IMR-90 (cell line): ENCODE measurements around the gene MEST. TPM values are rescaled to one million over a fixed set of nuclear protein-coding genes. Genes with fewer than 3 reads are reported as not detected.

Source experiments
- ATAC-seq: fragments of 200-7000 bp; cut with Tn5 transposase; 2 replicates; pipeline ENCODE4 v1.9.1; 2020; ENCODE audit warnings: low read depth, mild to moderate bottlenecking, moderate library complexity
- BruUV-seq: library from RNA; stranded (reverse); fragments of 400-500 nt; replicated peaks from 2 replicates; lab custom pipeline; 2021; lab: Mats Ljungman, UMichigan
- CTCF ChIA-PET: fragments of 300-600 bp; formaldehyde crosslinking; extraction: SDS; loops from one replicate; lab custom pipeline; 2021; ENCODE audit warnings: antibody characterized with exemption; lab: Yijun Ruan, JAX
- POLR2A ChIA-PET: fragments of 300-600 bp; sonication (Branson Sonifier 250); formaldehyde crosslinking; loops from one replicate; lab custom pipeline; 2022; ENCODE audit warnings: antibody characterized with exemption; ENCODE audit not compliant: unreplicated experiment; lab: Charles Lee
- DNase-seq: peaks from one replicate; pipeline ENCODE4 v3.0.0; 2013
- H2AFZ ChIP-seq: replicated peaks from 2 replicates; pipeline ENCODE3; 2013; ENCODE audit warnings: low read length, mild to moderate bottlenecking; ENCODE audit not compliant: poor library complexity
- H2AK5ac ChIP-seq: 2 replicates; pipeline ENCODE4 v1.6.1; 2013; ENCODE audit warnings: low read depth, low read length, inconsistent platforms
- H2AK9ac ChIP-seq: replicated peaks from 2 replicates; pipeline ENCODE3; 2013; ENCODE audit warnings: mild to moderate bottlenecking, low read depth, low read length, moderate library complexity; ENCODE audit not compliant: poor library complexity
- H2BK120ac ChIP-seq: 2 replicates; pipeline ENCODE4 v1.6.1; 2013; ENCODE audit warnings: low read depth, low read length, inconsistent platforms
- H2BK15ac ChIP-seq: 3 replicates; pipeline ENCODE4 v1.6.1; 2013; ENCODE audit warnings: low read depth, low read length, inconsistent platforms
- H2BK20ac ChIP-seq: 2 replicates; pipeline ENCODE4 v1.6.1; 2013; ENCODE audit warnings: low read depth, mild to moderate bottlenecking, inconsistent platforms, low read length, moderate library complexity
- H2BK5ac ChIP-seq: 2 replicates; pipeline ENCODE4 v1.6.1; 2013; ENCODE audit warnings: mild to moderate bottlenecking, low read depth, low read length, inconsistent platforms; ENCODE audit not compliant: poor library complexity, severe bottlenecking
- H3K14ac ChIP-seq: replicated peaks from 2 replicates; pipeline ENCODE4 v1.6.1; 2013; ENCODE audit warnings: low read depth, low read length, inconsistent platforms
- H3K18ac ChIP-seq: 2 replicates; pipeline ENCODE4 v1.6.1; 2013; ENCODE audit warnings: low read depth, low read length, control low read depth
- H3K23ac ChIP-seq: 2 replicates; pipeline ENCODE4 v1.6.1; 2013; ENCODE audit warnings: low read depth, low read length, inconsistent platforms
- H3K27ac ChIP-seq: 2 replicates; pipeline ENCODE4 v1.5.1; 2013; ENCODE audit warnings: mild to moderate bottlenecking, control low read depth, low read length; ENCODE audit not compliant: insufficient read depth
- H3K27me3 ChIP-seq: 2 replicates; pipeline ENCODE4 v1.6.1; 2013; ENCODE audit warnings: low read length; ENCODE audit not compliant: control insufficient read depth, insufficient read depth
- H3K36me3 ChIP-seq: 2 replicates; pipeline ENCODE4 v1.6.1; 2013; ENCODE audit warnings: low read length, mixed read lengths; ENCODE audit not compliant: control insufficient read depth, insufficient read depth
- H3K4ac ChIP-seq: 2 replicates; pipeline ENCODE4 v1.6.1; 2013; ENCODE audit warnings: low read depth, low read length, inconsistent platforms
- H3K4me1 ChIP-seq: 2 replicates; pipeline ENCODE4 v1.6.1; 2013; ENCODE audit warnings: low read length, mixed read lengths; ENCODE audit not compliant: control insufficient read depth, insufficient read depth
- H3K4me2 ChIP-seq: 2 replicates; pipeline ENCODE4 v1.6.1; 2013; ENCODE audit warnings: low read depth, mild to moderate bottlenecking, control low read depth, low read length, moderate library complexity
- H3K4me3 ChIP-seq: 2 replicates; pipeline ENCODE4 v1.5.1; 2013; ENCODE audit warnings: low read depth, mild to moderate bottlenecking, control low read depth, low read length, moderate library complexity; ENCODE audit not compliant: insufficient read depth
- H3K56ac ChIP-seq: 2 replicates; pipeline ENCODE4 v1.6.1; 2013; ENCODE audit warnings: low read length, inconsistent platforms; ENCODE audit not compliant: insufficient read depth; ENCODE audit errors: extremely low read depth
- H3K79me1 ChIP-seq, 2 experiments: 2 replicates each; pipeline ENCODE4 v1.6.1; 2013; ENCODE audit warnings: low read length in 2 of 2, inconsistent platforms in 1 of 2, low read depth in 1 of 2
- H3K9ac ChIP-seq: 2 replicates; pipeline ENCODE4 v1.6.1; 2013; ENCODE audit warnings: low read depth, low read length, control low read depth
- H3K9me1 ChIP-seq: 2 replicates; pipeline ENCODE4 v1.6.1; 2013; ENCODE audit warnings: low read length, inconsistent platforms; ENCODE audit not compliant: insufficient read depth
- H3K9me3 ChIP-seq: 2 replicates; pipeline ENCODE4 v1.6.1; 2013; ENCODE audit warnings: low read length; ENCODE audit not compliant: control insufficient read depth, insufficient read depth
- H4K20me1 ChIP-seq: 2 replicates; pipeline ENCODE4 v1.6.1; 2013; ENCODE audit warnings: low read length, inconsistent platforms; ENCODE audit not compliant: insufficient read depth
- H4K5ac ChIP-seq: 2 replicates; pipeline ENCODE4 v1.6.1; 2013; ENCODE audit warnings: mild to moderate bottlenecking, low read depth, low read length, control low read depth
- H4K8ac ChIP-seq, 2 experiments: 2 replicates each; pipeline ENCODE4 v1.6.1; 2013; ENCODE audit warnings: low read depth in 2 of 2, low read length in 2 of 2, control low read depth in 1 of 2, inconsistent platforms in 1 of 2
- H4K91ac ChIP-seq: 2 replicates; pipeline ENCODE4 v1.6.1; 2013; ENCODE audit warnings: low read depth, low read length, inconsistent platforms; ENCODE audit not compliant: insufficient read depth
- BHLHE40 ChIP-seq: fragments of 150-350 bp; IDR thresholded peaks from 2 replicates; pipeline ENCODE4 v1.6.1; 2016; ENCODE audit warnings: mild to moderate bottlenecking, low read depth, low read length
- CHD1 ChIP-seq: IDR thresholded peaks from 2 replicates; pipeline ENCODE4 v1.6.1; 2012; ENCODE audit warnings: low read depth, low read length, improper control_type of control experiment
- CTCF ChIP-seq: conservative IDR thresholded peaks from 2 replicates; pipeline ENCODE4 v1.5.1; 2012; ENCODE audit warnings: mild to moderate bottlenecking, low read depth, low read length, improper control_type of control experiment
- FOS ChIP-seq: fragments of 150-350 bp; IDR thresholded peaks from 2 replicates; pipeline ENCODE4 v1.6.1; 2016; ENCODE audit warnings: low read depth, low read length
- MXI1 ChIP-seq: IDR thresholded peaks from 2 replicates; pipeline ENCODE4 v1.6.1; 2012; ENCODE audit warnings: low read depth, mild to moderate bottlenecking, low read length, moderate library complexity, borderline replicate concordance
- NFE2L2 ChIP-seq: fragments of 150-350 bp; IDR thresholded peaks from 2 replicates; pipeline ENCODE4 v1.6.1; 2016; ENCODE audit warnings: low read depth, mild to moderate bottlenecking, low read length
- POLR2A ChIP-seq: IDR thresholded peaks from 2 replicates; pipeline ENCODE4 v1.6.1; 2012; ENCODE audit warnings: mild to moderate bottlenecking, low read depth, low read length
- RCOR1 ChIP-seq: IDR thresholded peaks from 2 replicates; pipeline ENCODE4 v1.6.1; 2012; ENCODE audit warnings: mild to moderate bottlenecking, low read length, improper control_type of control experiment; ENCODE audit not compliant: insufficient replicate concordance
- USF2 ChIP-seq: fragments of 150-350 bp; IDR thresholded peaks from 2 replicates; pipeline ENCODE4 v1.6.1; 2017; ENCODE audit warnings: mild to moderate bottlenecking, antibody characterized with exemption, low read length, low read depth
- WGBS, 2 experiments: methylation state at CpG; one replicate each; pipeline versions ENCODE4 v1.1.5 to v1.1.7; 2013; ENCODE audit warnings: missing lambda C conversion rate in 2 of 2; ENCODE audit not compliant: insufficient read length in 1 of 2; ENCODE audit errors: extremely low coverage in 2 of 2; 5-methylcytosine and 5-hydroxymethylcytosine counted together
- dilution Hi-C: fragments of 300-500 bp; cut with HindIII; formaldehyde crosslinking; loops from one replicate; pipeline ENCODE4 v1.14.3; 2018; ENCODE audit warnings: low sequenced_read_pairs; ENCODE audit not compliant: unreplicated experiment
- in situ Hi-C: fragments of 300-500 bp; cut with MboI; formaldehyde crosslinking; loops from 3 replicates; pipeline ENCODE4 v1.14.3; 2019; ENCODE audit warnings: low sequenced_read_pairs, inconsistent platforms, mixed read lengths
- intact Hi-C: fragments of 100-400 bp; cut with micrococcal nuclease; formaldehyde crosslinking; loops from 2 replicates; pipeline ENCODE4 v1.10.0; 2022
- polyA plus RNA-seq, 3 experiments: library from polyadenylated mRNA; depleted of rRNA; stranded (reverse); fragments of >200 nt; gene quantifications; 2 replicates each; pipeline ENCODE4 v1.2.3, GENCODE V29; 2012; ENCODE audit warnings: low replicate concordance in 1 of 3
- total RNA-seq: library from RNA; depleted of rRNA; stranded (reverse); fragments of >200 nt; gene quantifications from 2 replicates; pipeline ENCODE4 v1.2.3, GENCODE V29; 2012

The MEST gene
- total and polyA plus RNA-seq, 2 of the 4 experiments (the other 2 are of a cell fraction): 219 to 317 TPM

- no peak overlapping the region for H3K23ac ChIP-seq
- no peak overlapping the region for H2AK9ac ChIP-seq
- no peaks in the 10 kb centered on the region for H3K9me3 ChIP-seq
- ATAC-seq: no peak
- H3K4me1 ChIP-seq: no peaks in the 10 kb centered on the region
- BruUV-seq: no TSS peak
- no peaks in the 10 kb centered on the region for H3K27me3 ChIP-seq
- no peak overlapping the region for H3K9ac ChIP-seq
- H3K27ac ChIP-seq: no peak overlapping the region
- H4K20me1 ChIP-seq: no peaks in the 10 kb centered on the region
- no peak overlapping the region for H2BK20ac ChIP-seq
- H3K79me1 ChIP-seq: no peaks in the 10 kb centered on the region; a peak in 1 of 4 replicates
- CTCF ChIA-PET: no interaction called here
- no peak overlapping the region for H2AK5ac ChIP-seq
- intact Hi-C loops: no loop called here
- no peaks in the 10 kb centered on the region for H3K9me1 ChIP-seq
- H4K8ac ChIP-seq: no peak overlapping the region
- H4K91ac ChIP-seq: no peak overlapping the region
- no peak overlapping the region for H2BK5ac ChIP-seq
- no peak overlapping the region for H3K4me3 ChIP-seq
- dilution Hi-C loops: no loop called here
- H3K36me3 ChIP-seq: peaks cover 24% of the 10 kb centered on the region
- H3K18ac ChIP-seq: no peak overlapping the region
- H3K4ac ChIP-seq: no peak overlapping the region
- TF ChIP-seq POLR2A (no peak), FOS (no peak), USF2 (no peak), NFE2L2 (no peak), BHLHE40 (no peak), RCOR1 (no peak), CTCF (no peak), CHD1 (no peak), MXI1 (no peak)
- H4K5ac ChIP-seq: no peak overlapping the region
- WGBS, 2 experiments: 20% methylated on average over 1 of the region's 8 CpGs; no CpG with 5 or more reads in 1 of the 2 experiments
- H3K56ac ChIP-seq: no peak overlapping the region
- H3K4me2 ChIP-seq: no peak overlapping the region
- in situ Hi-C loops: no loop called here
- no peak overlapping the region for H2BK15ac ChIP-seq
- H2AFZ ChIP-seq: no peak overlapping the region
- POLR2A ChIA-PET: no interaction called here
- H3K14ac ChIP-seq: no peak overlapping the region
- no peak overlapping the region for H2BK120ac ChIP-seq
- DNase-seq: no peak
Observed at GRCh38 chr7:130500463-130500862, 8.6 kb downstream of the MEST start.
